K562 (cell line): Measurements from ENCODE around the gene ST6GAL1. TPM values are rescaled to one million over a fixed set of nuclear protein-coding genes. Genes with fewer than 3 reads are reported as not detected.

Source experiments
- ARID1B ChIP-seq: fragments of 450-650 bp; IDR thresholded peaks from 2 replicates; pipeline ENCODE4 v1.6.1; 2016; ENCODE audit warnings: antibody characterized with exemption, mild to moderate bottlenecking, inconsistent platforms
- ATF1 ChIP-seq, 2 experiments: fragments of 450-650 bp in 1 of 2; IDR thresholded peaks; 2 replicates each; pipeline ENCODE4 v1.6.1; 2016; ENCODE audit warnings: missing compliant biosample characterization in 1 of 2, missing genetic modification characterization in 1 of 2
- CBFA2T3 ChIP-seq: fragments of 450-650 bp; IDR thresholded peaks from 2 replicates; pipeline ENCODE4 v1.6.1; 2017
- CHD7 ChIP-seq: fragments of 200-600 bp; sonication (generic); IDR thresholded peaks from one replicate; pipeline ENCODE4 v1.6.1; 2012; ENCODE audit warnings: mild to moderate bottlenecking, low read depth, low read length, inconsistent platforms
- HDAC1 ChIP-seq, 2 experiments: fragments of 450-650 bp; IDR thresholded peaks; 2 replicates each; pipeline ENCODE4 v1.6.1; 2016 to 2017; ENCODE audit warnings: inconsistent platforms in 1 of 2, mild to moderate bottlenecking in 1 of 2, moderate library complexity in 1 of 2
- KDM1A ChIP-seq, 2 experiments: fragments of 450-650 bp; IDR thresholded peaks; 2 replicates each; pipeline ENCODE4 v1.6.1; 2016; ENCODE audit warnings: mild to moderate bottlenecking in 2 of 2
- NCOR1 ChIP-seq: fragments of 450-650 bp; IDR thresholded peaks from 2 replicates; pipeline ENCODE4 v1.6.1; 2016; ENCODE audit warnings: mild to moderate bottlenecking, moderate library complexity
- RCOR1 ChIP-seq, 2 experiments: IDR thresholded peaks; 2 replicates each; pipeline ENCODE4 v1.6.1; 2012; ENCODE audit warnings: low read depth in 2 of 2, low read length in 2 of 2, borderline replicate concordance in 1 of 2, improper control_type of control experiment in 1 of 2
- SPI1 ChIP-seq: IDR thresholded peaks from 2 replicates; pipeline ENCODE4 v1.6.1; 2011; ENCODE audit warnings: low read depth, low read length, control low read depth, borderline replicate concordance
- SRSF1 ChIP-seq: fragments of 200-400 bp; formaldehyde crosslinking; IDR thresholded peaks from 2 replicates; pipeline ENCODE4 v1.6.1; 2017; ENCODE audit warnings: mild to moderate bottlenecking, low read depth, low read length, moderate library complexity
- TBL1XR1 ChIP-seq, 2 experiments: IDR thresholded peaks; 2 replicates each; pipeline ENCODE4 v1.6.1; 2012; ENCODE audit warnings: improper control_type of control experiment in 2 of 2, low read length in 2 of 2, mild to moderate bottlenecking in 1 of 2
- TCF15 ChIP-seq: fragments of 250-450 bp; sonication (Bioruptor Pico); IDR thresholded peaks from 2 replicates; pipeline ENCODE4 v1.8.0; 2022; ENCODE audit warnings: moderate library complexity, mild to moderate bottlenecking, inconsistent platforms
- TEAD4 ChIP-seq, 2 experiments: sonication (generic) in 1 of 2; formaldehyde crosslinking in 1 of 2; IDR thresholded peaks; 2 replicates each; pipeline versions ENCODE4 v1.6.1 to v1.8.0; 2012 to 2022; ENCODE audit warnings: borderline replicate concordance in 1 of 2, inconsistent platforms in 1 of 2, low read length in 1 of 2, mild to moderate bottlenecking in 1 of 2, missing genetic modification reagents in 1 of 2
- TOE1 ChIP-seq, 2 experiments: fragments of 450-650 bp in 1 of 2; sonication (generic) in 1 of 2; formaldehyde crosslinking in 1 of 2; IDR thresholded peaks; 2 replicates each; pipeline versions ENCODE4 v1.7.1 to v1.8.0; 2016 to 2022; ENCODE audit warnings: borderline replicate concordance in 2 of 2, mild to moderate bottlenecking in 2 of 2, antibody characterized with exemption in 1 of 2, inconsistent platforms in 1 of 2, low read depth in 1 of 2, missing genetic modification reagents in 1 of 2, moderate library complexity in 1 of 2
- U2AF2 ChIP-seq: fragments of 200-400 bp; formaldehyde crosslinking; optimal IDR thresholded peaks from 2 replicates; pipeline ENCODE3; 2017; ENCODE audit warnings: low read depth, mild to moderate bottlenecking, low read length
- polyA plus RNA-seq, 8 experiments: library from polyadenylated mRNA; depleted of rRNA in 4 of 8; stranded (reverse) in 5 of 8; unstranded in 3 of 8; fragments of >200 nt; fragmentation: Nextera tagmentation in 2 of 8; fragmentation: Illumina TruSeq in 1 of 8; extraction: Ambion mirVana in 2 of 8; extraction: Trizol in 1 of 8; gene quantifications; 2 replicates each; pipeline versions ENCODE4 v1.2.1 to v1.2.3, GENCODE V29; 2011 to 2014; ENCODE audit warnings: inconsistent platforms in 1 of 8, missing spikeins in 1 of 8
- total RNA-seq, 7 experiments: library from RNA; depleted of rRNA in 6 of 7; stranded (reverse); fragments of >200 nt in 6 of 7; fragmentation: Illumina TruSeq in 2 of 7; extraction: Trizol in 2 of 7; gene quantifications; 2 replicates each; pipeline versions ENCODE4 v1.2.1 to v1.2.3, GENCODE V29; 2011 to 2021; ENCODE audit warnings: low replicate concordance in 1 of 7

ST6GAL1 gene
- total and polyA plus RNA-seq, 9 of the 15 experiments (the other 6 are each of a cell fraction or from before 2014, with no cell fraction given): 31.9 to 145 (median 71.0) TPM

- TF ChIP-seq CHD7: no peak
- TF ChIP-seq SRSF1: no peak
- TF ChIP-seq ARID1B: 0 out of 2 replicates have a peak, but pooled peaks have one; percentile 25
- TF ChIP-seq SPI1: no peak
- TF ChIP-seq U2AF2: no peak
- peak in 1 of 2 experiments; percentile 21; a peak in 1 of 4 replicates for TF ChIP-seq HDAC1 (IDR thresholded peaks at IDR 0.05)
- TF ChIP-seq ATF1 (CRISPR knock-in tag; IDR thresholded peaks at IDR 0.05): no peak
- TF ChIP-seq ATF1 (tag; IDR thresholded peaks at IDR 0.05): no peak
- TF ChIP-seq TBL1XR1 (IDR thresholded peaks at IDR 0.05; ENCODE audit: low read length in 2 of 2): no peak
- no peak for TF ChIP-seq TOE1 (IDR thresholded peaks at IDR 0.05; ENCODE audit: borderline replicate concordance)
- TF ChIP-seq TOE1 (CRISPR knock-in tag; IDR thresholded peaks at IDR 0.05; ENCODE audit: borderline replicate concordance, low read depth): no peak
- 0 out of 4 replicates have a peak, but pooled peaks of 1 of the 2 experiments have one; percentile 16 for TF ChIP-seq RCOR1 (IDR thresholded peaks at IDR 0.05; ENCODE audit: borderline replicate concordance in 1 of 2, low read depth in 2 of 2, low read length in 2 of 2)
- no peak for TF ChIP-seq TCF15 (CRISPR knock-in tag)
- TF ChIP-seq TEAD4 (IDR thresholded peaks at IDR 0.05; ENCODE audit: low read length): peak; percentile 9; the same call in 1 of the 2 replicates
- no peak for TF ChIP-seq TEAD4 (CRISPR knock-in tag; IDR thresholded peaks at IDR 0.05; ENCODE audit: borderline replicate concordance)
- TF ChIP-seq NCOR1: no peak
- peak; percentile 39; the same call in 1 of the 2 replicates for TF ChIP-seq CBFA2T3
- TF ChIP-seq KDM1A (IDR thresholded peaks at IDR 0.05): peak in 1 of 2 experiments; percentile 48; a peak in 2 of 4 replicates
These were observed 9.5 kb upstream of the ST6GAL1 start (continued) for GRCh38 chr3:186920796-186921195.
